ENCODE results near the gene CDCA4.

CDCA4 gene

GRCh38 chr14:105014631-105015030 lies 6.3 kb downstream of the CDCA4 start:
- DNase-seq (ENCODE audit: low read depth, low spot score): no peak

- no peak for DNase-seq (ENCODE audit: low read depth, low spot score)
These were observed 6.9 kb downstream of the CDCA4 start for GRCh38 chr14:105014032-105014431.

DNA sequence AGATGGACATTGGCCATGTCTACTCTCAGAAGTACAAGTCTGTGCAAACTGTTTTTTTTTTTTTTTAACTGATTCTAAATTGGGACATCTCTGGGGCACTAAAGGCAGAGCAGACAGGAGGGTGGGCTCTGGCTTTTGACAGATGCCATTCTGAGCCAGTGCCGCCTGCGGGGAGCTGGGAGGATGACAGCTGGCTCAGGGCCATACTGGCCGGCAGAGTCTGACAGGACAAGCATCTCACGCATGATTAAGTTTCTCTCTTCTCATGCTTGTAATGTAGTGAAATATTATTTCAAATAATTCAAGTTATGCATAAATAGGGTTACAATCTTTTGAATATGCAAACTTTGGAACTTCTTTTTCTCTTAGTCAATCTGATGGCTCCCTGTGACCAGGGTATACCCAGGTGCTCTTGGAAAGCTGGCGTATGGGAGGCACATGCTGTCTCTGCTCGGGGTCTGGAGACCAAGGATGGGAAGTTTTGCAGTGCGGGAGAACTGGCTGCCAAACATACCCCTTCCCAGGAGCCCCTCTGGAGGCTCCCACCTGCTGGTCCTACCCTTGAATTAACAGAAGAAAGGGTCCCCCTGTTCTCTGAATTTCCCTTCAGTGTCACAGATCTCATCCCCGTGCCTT lies 7.6 kb downstream of the CDCA4 start:
- no peak for DNase-seq (ENCODE audit: low read depth, low spot score)

GRCh38 chr14:105012171-105012985 lies 8.5 kb downstream of the CDCA4 start:
- no peak for DNase-seq (ENCODE audit: low read depth, low spot score)

- no peak for DNase-seq (ENCODE audit: low read depth, low spot score)
These were observed 9.4 kb downstream of the CDCA4 start for GRCh38 chr14:105011312-105011990.

GRCh38 chr14:105010891-105011291 lies 10.0 kb downstream of the CDCA4 start:
- no peak for DNase-seq (ENCODE audit: low read depth, low spot score)

- no peak for DNase-seq (ENCODE audit: low read depth, low spot score)
These were observed 10.8 kb downstream of the CDCA4 start for GRCh38 chr14:105010106-105010505.

GRCh38 chr14:105007593-105008264 lies 13.2 kb downstream of the CDCA4 start:
- DNase-seq (ENCODE audit: low read depth, low spot score): no peak

- DNase-seq (ENCODE audit: low read depth, low spot score): no peak
These were observed 13.9 kb downstream of the CDCA4 start for GRCh38 chr14:105006831-105007592.

GRCh38 chr14:105005929-105006830 lies 14.7 kb downstream of the CDCA4 start:
- DNase-seq (ENCODE audit: low read depth, low spot score): no peak

DNA sequence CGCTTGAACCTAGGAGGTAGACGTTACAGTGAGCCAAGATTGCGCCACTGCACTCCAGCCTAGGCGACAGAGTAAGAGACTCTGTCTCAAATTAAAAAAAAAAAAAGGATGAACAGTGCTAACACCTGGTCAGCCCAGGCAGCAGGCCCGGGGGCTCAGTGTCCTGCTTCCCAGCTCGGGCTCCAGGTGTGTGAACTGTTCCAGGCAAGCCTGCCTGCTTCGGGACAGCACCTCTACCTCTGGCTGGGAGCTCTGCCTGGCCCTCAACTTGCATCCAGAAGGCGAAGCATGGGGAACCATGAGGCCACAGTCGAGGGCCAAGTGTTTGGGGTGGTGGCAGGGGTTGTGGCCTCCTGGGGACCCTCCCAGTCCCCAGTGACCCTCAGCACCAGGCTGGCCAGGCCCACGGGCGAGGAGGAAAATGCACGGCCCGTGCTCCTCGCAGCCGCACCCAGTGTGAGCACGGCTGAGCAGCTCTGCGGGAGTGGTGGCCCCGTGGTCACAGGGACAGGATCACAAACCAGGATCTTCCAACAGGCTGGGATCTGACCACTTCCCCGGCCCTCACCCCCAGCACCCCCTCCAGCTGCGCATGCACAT lies 15.5 kb downstream of the CDCA4 start:
- DNase-seq (ENCODE audit: low read depth, low spot score): no peak

- DNase-seq (ENCODE audit: low read depth, low spot score): no peak
These were observed 21.5 kb downstream of the CDCA4 start for GRCh38 chr14:104999361-104999760.

GRCh38 chr14:104998801-104999200 lies 22.1 kb downstream of the CDCA4 start:
- DNase-seq (ENCODE audit: low read depth, low spot score): no peak

- no peak for DNase-seq (ENCODE audit: low read depth, low spot score)
These were observed 24.4 kb downstream of the CDCA4 start for GRCh38 chr14:104996483-104996882.

DNA sequence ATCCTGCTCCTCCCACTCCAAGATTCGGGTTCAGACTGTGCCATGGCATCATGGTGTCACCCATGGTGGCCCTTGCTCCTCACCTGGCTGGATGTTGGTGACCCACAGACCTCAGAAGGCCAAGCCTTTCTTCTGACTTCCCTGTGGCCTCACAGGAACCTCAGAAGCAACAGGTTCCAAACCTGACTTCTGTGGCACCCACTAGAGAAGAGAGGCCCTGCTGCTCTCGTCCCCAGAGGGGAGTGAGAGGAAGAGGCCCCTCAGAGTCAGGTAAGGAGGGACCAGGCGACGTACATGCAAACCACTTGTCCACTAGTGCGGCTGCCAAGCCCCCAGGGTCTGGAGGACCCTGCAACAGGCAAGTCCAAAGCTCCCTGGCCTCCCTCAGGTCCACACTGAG lies 24.9 kb downstream of the CDCA4 start:
- no peak for DNase-seq (ENCODE audit: low read depth, low spot score)

GRCh38 chr14:104994978-104995377 lies 25.9 kb downstream of the CDCA4 start:
- no peak for DNase-seq (ENCODE audit: low read depth, low spot score)

GRCh38 chr14:104993808-104994591 lies 26.9 kb downstream of the CDCA4 start:
- DNase-seq (ENCODE audit: low read depth, low spot score): no peak

DNA sequence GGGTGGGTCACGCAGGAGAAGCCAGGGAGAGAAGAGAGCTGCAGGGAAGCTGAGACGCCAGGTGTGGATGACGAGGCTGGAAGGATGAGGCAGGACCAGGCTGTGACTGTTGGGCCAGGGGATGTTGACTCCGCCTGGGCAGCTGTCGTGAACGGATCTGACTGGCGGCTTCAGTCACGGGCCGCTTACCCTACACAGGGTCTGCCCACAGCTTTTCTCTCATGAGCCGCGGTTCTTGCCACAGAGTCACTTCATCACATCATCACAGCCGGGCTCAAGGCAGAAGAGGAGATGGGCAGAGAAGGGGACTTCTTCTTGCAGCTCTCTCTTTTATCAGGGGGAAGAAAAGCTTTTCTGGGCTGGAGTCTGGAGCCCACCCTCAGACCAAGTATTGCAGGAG lies 27.6 kb downstream of the CDCA4 start:
- DNase-seq (ENCODE audit: low read depth, low spot score): no peak

DNA sequence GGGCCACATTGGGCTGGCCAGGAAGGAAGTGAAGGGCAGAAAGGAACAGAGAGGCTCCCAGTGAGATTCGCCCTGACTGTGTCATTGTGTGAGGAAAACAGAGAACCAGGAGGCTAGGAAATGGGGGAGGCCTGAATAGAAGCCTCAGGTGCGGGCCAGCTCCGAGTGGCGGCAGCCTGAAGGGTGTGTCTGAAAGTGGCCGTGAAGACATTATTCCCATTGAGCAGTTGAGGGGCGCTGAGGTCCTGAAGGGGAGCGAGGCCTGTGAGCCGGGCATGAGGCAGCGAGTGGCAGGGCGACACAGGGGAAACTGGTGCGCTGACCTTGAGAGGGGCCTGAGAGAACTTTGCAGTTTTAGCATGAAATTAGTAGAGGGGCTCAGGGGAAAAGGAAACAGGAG lies 28.4 kb downstream of the CDCA4 start:
- DNase-seq (ENCODE audit: low read depth, low spot score): no peak
